ENCODE results near the gene SCN4A.
"Not testable (repeated sequence)": the region's sequence is repeated elsewhere in the genome, so short reads cannot be mapped to it uniquely, and the experiment has no call there.

The SCN4A gene

GRCh38 chr17:63911041-63911635, 61.6 kb downstream of the SCN4A start, which contains the start of gene CSHL1:
CSHL1 (minus strand) TSS chr17:63911258; CDS start chr17:63911196, 62 bp downstream.
- DNase-seq: no peak

DNA sequence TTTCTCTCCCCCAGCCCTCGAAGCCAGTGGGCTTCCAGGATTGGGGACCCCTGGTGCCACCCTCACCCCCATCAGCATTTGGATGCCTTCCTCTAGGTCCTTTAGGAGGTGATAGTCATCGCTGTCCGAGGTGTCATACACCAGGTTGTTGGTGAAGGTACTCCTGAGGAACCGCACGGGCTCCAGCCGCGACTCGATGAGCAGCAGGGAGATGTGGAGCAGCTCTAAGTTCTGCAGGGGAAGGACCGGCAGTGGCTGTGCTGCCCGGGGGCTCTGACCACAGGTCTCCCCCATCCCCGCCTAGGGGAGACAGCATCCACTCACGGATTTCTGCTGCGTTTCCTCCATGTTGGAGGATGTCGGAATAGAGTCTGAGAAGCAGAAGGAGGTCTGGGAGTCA, 62.6 kb downstream of the SCN4A start:
- no peak for DNase-seq

- not testable (repeated sequence) for DNase-seq
These were observed 63.1 kb downstream of the SCN4A start for GRCh38 chr17:63909586-63909985.

DNA sequence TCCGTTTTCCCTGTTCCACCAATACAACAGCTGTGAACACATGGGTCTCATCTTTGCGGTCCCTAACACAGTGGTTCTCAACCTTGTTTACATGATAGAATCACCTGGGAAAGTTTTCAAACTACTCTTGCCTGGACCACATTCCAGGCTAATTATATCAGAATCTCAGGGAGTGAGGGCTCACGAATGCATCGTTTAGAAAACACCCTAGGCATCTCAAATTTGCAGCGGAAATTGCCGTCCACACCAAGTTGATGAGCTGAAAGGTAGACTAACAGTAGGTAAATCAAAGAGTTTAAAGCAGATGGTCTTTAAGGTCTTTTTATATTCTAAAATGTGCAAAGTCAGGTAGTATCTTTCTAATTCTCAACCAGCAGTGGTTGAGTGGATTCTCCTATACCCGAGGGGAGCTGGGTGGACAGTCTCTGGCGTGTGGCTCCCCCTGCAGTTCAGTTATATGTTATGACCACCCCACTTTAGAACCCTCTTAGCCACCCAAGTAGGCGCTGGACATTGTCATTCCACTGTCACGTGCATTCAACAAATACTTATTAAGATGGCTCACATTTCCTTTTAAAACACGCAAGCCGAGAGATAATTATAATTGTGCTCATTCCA, 65.4 kb downstream of the SCN4A start:
- DNase-seq: not testable (repeated sequence)

GRCh38 chr17:63904796-63905195, 67.9 kb downstream of the SCN4A start:
- DNase-seq: not testable (repeated sequence)

GRCh38 chr17:63903787-63904201, 68.9 kb downstream of the SCN4A start:
- DNase-seq: not testable (repeated sequence)

- DNase-seq: not testable (repeated sequence)
These were observed 70.7 kb downstream of the SCN4A start for GRCh38 chr17:63901971-63902370.

- DNase-seq: not testable (repeated sequence)
These were observed 73.6 kb downstream of the SCN4A start for GRCh38 chr17:63898899-63899798.

GRCh38 chr17:63896524-63897354, 76.0 kb downstream of the SCN4A start, which contains the start of gene CSH1:
CSH1 (minus strand) TSS chr17:63896574; CDS start chr17:63896511, 63 bp downstream.
- not testable (repeated sequence) for DNase-seq

DNA sequence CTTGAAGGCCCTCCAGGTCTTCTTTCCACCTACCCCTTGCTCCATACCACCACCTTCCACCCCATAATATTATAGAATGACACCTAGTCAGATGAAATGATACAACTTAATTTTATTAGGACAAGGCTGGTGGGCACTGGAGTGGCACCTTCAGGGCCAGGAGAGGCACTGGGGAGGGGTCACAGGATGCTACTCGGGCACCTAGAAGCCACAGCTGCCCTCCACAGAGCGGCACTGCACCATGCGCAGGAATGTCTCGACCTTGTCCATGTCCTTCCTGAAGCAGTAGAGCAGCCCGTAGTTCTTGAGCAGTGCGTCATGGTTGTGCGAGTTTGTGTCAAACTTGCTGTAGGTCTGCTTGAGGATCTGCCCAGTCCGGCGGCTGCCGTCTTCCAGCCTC, 77.9 kb downstream of the SCN4A start:
- not testable (repeated sequence) for DNase-seq

DNA sequence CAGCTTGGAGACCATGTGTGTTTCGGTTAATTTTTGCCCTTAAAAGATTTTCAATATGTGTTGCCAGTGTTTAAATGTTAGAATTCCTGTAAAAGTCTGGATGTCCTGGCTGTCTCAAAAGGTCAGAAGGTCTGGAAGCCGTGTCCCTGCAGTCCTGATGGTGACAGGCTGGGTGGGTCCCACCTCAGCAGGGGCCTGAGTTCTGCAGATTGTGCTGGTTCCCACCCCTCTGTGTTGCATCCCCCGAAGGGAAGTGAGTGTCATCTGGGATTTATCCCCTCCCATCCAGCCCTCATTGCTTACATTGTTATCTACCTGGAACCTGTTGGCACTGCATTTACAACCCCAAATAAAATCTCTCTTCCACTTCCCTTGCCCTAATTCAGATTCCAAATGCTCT, 78.7 kb downstream of the SCN4A start:
- not testable (repeated sequence) for DNase-seq

GRCh38 chr17:63892316-63893037, 80.2 kb downstream of the SCN4A start:
- not testable (repeated sequence) for DNase-seq

DNA sequence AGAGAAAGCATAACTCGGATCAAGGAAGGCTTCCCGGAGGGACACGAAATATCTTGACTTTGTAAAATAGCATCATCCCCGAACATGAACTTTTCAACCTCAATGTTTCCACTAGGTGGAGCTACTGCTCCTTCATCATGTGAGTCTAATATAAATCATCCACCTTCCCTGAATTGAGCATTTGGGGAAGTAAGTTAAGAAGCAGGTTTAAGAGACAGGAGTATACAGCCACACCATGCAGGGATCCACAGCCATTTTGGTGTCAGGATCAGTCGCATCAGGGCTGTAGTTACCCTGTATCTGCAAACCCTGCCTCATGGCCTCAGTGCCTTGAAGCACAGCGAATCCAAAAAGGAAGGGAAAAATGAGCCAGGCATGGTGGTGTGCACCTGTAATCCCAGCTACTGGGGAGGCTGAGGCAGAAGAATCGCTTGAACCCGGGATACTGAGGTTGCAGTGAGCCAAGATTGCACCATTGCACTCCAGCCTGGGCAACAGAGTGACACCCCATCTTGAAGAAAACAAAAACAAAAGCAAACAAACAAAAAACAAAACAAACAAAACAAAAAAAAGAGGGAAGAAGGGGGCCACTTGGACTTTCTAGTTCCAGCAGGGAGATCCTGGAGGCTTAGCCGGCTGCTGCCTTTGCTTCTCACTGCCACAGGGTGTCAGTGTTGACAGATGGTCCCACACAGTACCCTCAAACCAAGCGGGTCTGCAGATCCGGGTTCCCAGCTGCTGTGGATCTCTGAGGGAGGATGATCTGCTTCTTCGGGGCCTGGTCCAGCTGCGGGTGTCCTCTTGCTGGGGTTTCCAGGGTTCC, 83.5 kb downstream of the SCN4A start:
- DNase-seq: not testable (repeated sequence)
